LNCAP (cell line): Measurements from ENCODE around the gene KLHDC9.

ENCODE experiments used
- CTCF ChIP-seq: fragments of 450-650 bp; IDR thresholded peaks from 2 replicates; pipeline ENCODE4 v1.5.1; 2017; ENCODE audit warnings: mild to moderate bottlenecking

KLHDC9 gene, protein sequence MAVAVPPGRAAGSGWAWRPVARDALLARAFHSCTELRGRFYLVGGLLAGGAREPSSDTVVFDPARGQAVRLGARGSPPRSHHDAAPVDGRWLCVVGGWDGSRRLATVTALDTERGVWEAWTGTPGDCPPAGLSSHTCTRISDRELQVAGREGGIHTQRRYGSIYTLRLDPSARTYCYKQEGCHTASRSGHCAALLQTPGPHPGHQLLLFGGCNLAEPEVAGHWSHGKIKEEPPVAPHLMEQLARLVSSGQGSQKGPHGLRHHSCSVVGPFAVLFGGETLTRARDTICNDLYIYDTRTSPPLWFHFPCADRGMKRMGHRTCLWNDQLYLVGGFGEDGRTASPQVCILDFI

DNA sequence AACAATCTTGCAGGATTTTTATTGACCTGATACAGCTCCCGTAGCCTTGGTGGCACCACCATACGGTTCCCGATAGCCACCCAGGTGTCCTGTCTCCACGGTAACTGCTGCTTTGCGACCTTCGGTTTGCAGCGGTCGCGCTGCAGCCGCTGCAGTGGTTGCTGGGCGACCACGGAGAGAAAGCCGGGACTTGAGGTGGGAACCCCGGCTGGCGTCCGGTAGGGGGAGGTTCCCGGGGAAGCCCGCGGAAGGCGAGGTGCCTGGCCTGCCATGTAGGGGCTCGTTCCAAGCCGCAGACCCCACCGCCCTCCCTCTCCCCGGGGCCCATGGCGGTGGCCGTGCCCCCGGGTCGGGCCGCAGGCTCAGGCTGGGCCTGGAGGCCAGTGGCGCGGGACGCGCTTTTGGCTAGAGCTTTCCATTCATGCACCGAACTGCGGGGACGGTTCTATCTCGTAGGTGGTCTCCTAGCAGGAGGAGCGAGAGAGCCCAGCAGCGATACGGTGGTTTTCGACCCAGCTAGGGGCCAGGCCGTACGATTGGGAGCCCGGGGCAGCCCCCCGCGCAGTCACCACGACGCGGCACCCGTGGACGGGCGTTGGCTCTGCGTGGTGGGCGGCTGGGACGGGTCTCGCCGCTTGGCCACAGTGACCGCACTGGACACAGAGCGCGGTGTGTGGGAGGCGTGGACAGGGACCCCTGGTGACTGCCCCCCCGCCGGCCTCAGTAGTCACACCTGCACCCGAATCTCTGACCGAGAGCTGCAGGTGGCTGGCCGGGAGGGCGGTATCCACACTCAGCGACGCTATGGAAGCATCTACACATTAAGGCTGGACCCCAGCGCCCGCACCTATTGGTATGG is at the start of gene KLHDC9:
TSS of gene KLHDC9 (plus strand) at position 152 of the 859 bp plus-strand sequence. CDS start at position 327, 175 bp downstream.
- TF ChIP-seq CTCF, result no peak

- TF ChIP-seq CTCF, result no peak
Observed at GRCh38 chr1:161048949-161049722, 49.0 kb upstream of the KLHDC9 start.

DNA sequence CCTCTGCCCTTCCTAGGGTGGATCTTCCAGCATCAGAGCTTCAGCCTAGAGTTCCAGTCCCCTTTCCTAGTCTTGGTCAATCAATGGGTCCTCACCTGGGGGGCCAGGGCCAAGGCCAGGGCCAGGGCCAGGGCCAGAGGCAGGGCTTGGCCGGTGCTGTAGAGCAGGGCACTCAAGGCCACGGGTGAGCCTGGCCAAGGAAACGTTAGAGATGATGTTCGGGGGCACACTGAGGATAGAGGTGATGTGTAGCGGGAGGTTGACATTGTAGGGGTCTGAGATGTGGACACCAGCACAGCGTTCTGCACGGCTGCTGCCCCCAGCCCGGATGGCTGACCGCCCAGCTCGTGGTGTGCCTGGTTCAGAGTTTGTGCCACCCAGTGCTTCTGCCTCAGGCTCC is 46.9 kb upstream of the KLHDC9 start:
- no peak for TF ChIP-seq CTCF

- TF ChIP-seq CTCF, result no peak
Observed at GRCh38 chr1:161052899-161053298, 45.3 kb upstream of the KLHDC9 start.

DNA sequence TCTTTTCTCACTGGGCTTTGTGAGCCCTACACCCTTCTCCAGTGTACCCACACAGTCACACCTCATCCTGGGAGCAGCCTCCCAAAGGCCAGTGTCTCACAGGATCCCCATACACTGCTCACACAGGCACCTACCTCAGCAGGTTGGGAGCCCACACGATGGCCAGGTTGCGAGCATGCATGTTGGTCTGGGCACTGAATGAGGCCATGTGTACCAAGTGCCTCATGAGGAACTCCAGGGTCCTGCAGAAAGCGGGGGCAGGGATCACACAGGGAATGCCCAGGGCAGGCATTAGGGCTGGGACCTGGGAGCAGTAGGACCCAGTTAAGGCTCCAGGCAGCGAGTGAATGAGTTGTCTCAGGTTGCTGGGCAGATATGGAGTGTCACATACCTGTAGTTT is 43.9 kb upstream of the KLHDC9 start:
- no peak for TF ChIP-seq CTCF

DNA sequence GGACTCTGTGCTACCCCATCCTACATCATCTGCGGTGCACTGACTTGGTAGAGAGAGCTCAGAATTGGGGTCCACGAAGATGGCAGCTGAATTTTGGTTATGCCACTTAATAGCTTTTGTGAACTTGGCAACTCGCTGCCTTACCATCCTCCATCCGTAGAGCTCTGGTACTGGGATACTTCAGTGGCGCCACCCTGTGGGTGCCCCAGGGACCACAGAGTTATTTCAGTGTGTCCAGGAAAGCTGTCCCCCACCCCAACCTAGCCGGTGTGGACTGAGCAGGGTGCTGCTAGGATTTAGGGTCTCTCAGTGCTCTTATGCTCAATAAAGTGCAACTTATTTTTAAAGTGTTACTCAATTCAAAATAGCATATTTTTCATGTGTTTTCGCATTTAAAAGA is 43.4 kb upstream of the KLHDC9 start:
- TF ChIP-seq CTCF, result no peak

- no peak for TF ChIP-seq CTCF
Observed at GRCh38 chr1:161059293-161059692, 38.9 kb upstream of the KLHDC9 start.
